CD4-positive, alpha-beta T cell treated with Interferon alpha-2 for 1 hour (primary cell): ENCODE data around the gene TNRC6C.
A peak's percentile ranks its signal among the peaks of the same experiment; 100 is the strongest.

ENCODE experiments used
- DNase-seq, 2 donors: peaks; one replicate each; pipeline ENCODE4 v3.0.0-alpha.2; 2020 to 2022

TNRC6C gene

DNA sequence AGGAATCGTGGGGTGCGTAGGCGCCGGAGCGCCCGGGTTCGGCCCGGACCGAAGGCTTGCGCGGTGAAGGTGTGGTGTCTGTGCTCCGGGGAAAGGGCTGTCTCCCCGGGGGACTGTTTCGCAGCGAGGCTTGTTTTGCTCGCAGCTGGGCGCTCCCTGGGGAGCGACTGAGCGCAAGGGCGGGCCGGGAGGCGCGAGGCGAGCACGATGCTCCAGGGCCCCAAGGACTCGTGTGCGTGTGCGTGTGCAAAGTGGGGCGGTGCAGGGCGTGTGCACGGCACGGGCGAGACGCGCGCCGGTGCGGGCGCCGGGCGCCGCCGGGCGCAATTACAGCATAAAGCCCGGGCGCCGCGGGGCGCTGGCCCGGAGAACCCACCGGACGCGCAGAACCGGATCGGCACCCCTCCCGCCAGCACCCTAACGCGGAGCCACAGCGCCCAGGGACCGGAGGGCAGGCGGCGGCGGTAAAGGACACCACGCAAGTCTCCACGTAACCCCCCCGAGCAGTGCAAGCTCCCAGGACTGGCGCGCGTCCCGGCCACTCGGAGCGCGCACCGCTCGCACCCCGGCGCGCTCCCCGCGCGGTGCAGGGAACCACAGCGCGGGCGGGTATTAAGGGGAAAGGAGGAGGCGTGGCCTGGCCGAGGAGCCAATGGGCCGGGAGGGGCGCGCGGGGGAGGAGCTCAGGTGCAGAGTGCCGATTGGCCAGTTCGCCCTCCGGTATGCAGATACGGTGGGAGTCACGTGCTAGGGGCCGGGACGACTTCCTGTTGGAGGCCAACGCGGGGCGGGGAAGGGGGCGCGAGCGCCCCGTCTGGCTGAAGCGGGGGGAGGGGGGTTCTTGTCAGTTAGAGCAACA, at the start of gene TNRC6C:
Gene TNRC6C (plus strand): TSS at position 847 of the 859 bp plus-strand sequence. CDS start 45,504 bp downstream, outside the sequence.
- DNase-seq = peak; percentile 100

- DNase-seq = no peak
Observed at GRCh38 chr17:77909236-77909635, 49.3 kb upstream of the TNRC6C start.

DNA sequence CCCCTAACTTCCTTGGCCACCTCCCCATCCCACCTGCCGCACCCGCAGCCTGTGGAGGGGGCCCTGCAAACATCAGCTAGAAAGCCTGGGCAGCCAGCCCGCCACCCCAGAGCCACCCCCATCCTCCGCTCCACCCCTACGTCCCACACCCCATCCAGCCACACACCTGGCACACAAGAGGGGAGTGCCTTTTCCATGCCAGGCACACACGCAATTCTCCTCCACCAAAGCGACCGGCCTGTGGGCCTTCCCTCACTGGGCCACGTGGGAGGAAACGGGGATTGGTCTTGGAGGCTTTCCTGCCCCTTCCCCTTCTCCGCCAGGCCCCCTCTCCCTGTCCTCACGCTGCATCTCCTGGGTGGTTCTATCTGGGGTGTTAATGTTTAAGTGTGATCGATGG, 48.7 kb upstream of the TNRC6C start:
- no peak for DNase-seq

DNA sequence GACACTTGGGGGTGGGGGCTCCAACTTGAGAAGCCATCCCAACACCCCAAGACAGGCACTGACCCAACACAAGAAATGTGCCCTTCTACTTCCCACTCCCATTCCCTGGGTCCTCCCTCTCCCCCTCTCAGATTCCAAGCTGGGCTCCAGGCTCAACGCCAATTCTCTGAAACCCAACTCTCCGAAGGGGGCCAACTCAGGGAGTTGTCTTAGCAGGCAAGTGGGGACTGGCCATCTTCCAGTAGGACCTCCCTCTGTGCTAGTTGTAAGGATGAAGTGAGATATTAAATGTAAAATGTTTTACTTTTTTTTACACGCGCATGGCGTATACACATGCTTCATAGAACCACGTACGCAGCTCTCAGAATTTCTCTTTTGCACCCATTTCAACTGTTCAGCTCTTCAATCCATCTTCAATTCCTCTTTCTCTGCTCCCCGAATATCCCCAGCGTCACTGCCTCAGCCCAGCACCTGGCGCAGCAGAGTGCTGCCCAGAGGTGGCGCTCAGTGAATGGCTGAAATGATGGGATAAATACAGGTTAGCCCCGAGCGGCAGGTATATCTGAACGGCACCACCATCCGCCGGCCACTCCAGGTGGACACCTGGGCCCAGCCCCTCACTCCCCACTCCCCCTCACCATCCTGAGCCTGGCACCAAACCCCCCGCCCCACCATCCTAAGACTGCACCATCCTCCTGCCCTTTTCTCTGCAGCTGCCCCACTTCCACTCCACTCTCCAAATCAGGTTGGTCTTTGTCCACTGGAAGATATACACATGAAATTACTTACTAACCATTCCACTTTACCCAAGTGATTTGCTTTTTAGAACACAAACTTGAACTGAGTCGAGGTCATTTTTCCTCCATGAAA, 43.9 kb upstream of the TNRC6C start:
- peak in 1 of 2 donors; percentile 14 for DNase-seq

DNA sequence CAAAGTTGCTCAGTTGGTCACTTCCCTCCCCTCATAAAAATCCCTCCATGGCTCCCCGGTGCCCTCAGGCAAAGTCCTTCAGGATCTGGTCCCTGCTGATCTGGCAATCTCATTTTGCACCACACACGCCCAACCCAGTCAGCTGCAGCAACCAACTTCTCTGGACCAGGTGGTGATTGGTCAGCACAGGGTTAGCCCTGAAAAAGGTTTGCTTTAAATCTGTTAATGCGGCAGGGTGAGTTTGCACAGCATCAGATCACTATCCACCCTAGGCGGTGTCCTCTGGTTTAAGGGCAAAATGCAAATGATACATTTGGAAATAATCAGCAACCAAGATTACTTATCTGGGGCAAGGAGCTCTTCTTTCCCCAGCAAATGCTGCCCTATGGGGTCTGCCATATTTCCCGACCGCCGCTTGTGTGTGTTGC, 42.9 kb upstream of the TNRC6C start:
- DNase-seq = no peak

DNA sequence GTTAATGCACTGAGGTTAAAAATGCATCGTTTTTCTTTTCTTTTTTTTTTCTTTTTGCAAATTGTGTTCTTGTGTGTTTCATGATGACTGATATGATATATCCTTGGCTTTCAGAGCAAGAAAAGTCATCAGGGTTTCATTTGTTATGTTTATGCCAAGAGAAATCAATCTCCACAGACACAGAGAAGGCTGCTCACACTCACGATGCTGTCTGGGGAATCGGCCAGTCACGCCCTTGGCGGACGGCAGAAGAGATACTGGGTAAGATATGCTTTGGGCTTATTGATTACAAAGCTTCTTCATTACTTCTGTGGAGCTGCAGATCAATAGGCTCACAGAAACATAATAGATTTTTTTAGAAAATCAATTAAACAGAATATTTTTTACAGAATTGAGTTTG, 42.2 kb upstream of the TNRC6C start:
- DNase-seq = no peak

DNA sequence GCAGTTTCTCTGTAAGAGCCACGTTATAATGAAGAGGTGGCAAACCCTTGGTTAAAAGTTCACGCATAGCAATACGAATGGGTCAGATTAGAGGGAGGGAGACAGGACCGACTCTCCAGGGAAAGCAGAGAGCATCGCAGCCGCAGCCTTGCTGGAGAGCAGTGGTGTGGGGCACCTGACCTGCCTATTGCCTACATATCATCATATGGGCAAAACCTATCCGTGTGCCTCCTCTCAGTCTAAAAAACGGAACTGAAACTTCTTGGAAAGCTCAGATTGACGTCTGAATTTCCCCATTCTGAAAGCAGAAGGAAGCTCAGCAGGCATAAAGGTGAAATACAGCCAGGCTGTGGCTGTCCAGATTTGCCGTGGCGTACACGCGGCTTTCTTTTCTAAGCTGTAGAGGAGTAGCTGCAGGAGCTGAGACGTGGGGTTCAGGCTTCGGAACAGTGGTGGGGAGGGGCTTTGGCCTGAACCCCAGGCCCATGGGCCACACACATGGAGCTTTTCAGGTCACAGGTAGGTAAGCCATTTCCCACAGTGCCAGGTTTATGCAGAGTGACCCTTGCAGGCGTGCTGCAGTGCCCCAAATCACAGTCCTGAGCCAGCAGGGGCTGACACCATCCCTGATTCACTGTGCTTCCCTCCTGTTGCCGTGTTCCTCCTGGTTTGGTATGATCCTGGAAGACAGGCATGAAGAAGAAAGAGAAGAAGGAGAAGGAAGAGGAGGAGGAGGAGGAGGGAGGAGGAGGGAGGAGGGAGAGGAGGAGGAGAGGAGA, 41.6 kb upstream of the TNRC6C start:
- peak; percentile 32 to 63 for DNase-seq

GRCh38 chr17:77919276-77919675, 39.2 kb upstream of the TNRC6C start:
- no peak for DNase-seq

DNA sequence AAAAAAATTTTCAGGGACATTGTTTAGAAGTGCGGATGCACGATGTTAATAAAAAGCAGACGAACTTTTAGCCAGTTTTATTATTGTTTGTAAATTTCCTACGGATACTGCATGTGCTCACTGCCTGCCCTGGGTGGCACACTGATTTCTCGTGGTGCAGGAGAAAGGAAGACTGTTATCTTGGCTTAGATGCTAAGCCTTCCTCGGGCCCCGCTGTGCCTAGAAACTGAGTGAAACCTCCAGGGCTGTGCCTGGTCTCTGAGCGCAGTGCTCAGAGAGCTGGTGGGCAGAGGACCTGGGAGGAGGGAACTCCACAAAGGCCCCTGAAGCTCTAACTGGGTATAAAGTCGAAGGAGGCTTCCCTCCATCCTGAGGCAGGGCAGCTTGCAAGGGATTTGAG, 35.4 kb upstream of the TNRC6C start:
- no peak for DNase-seq

DNA sequence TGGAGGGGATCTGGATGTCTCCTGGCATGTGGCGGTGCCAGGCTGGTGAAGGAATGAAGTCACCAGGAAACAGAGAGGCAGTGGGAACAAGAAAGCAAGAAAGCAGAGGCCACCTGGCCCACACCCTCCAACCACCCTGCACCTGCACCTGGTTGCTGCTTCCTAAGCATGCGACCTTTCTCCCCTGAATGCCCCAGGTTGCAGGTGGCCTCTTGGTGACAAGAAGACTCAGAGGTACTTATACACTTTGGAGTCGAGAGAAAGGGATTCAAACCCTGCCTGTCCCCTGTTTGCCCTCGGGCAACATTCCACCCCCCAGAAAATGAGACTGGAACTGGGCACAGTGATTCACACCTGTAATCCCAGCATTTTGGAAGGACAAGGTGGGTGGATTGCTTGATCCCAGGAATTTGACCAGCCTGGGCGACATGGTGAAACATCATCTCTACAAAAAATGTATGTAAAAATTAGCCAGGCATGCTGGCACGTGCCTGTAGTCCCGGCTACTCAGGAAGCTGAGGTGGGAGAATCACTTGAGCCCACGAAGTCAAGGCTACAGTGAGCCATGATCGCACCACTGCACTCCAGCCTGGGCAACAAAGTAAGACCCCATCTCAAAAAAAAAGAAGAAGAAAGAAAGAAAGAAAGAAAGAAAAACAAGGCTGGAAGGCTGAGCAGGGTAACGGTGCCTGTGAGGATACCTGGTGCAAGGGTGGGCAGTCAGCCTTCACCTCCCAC, 34.6 kb upstream of the TNRC6C start:
- DNase-seq = no peak

DNA sequence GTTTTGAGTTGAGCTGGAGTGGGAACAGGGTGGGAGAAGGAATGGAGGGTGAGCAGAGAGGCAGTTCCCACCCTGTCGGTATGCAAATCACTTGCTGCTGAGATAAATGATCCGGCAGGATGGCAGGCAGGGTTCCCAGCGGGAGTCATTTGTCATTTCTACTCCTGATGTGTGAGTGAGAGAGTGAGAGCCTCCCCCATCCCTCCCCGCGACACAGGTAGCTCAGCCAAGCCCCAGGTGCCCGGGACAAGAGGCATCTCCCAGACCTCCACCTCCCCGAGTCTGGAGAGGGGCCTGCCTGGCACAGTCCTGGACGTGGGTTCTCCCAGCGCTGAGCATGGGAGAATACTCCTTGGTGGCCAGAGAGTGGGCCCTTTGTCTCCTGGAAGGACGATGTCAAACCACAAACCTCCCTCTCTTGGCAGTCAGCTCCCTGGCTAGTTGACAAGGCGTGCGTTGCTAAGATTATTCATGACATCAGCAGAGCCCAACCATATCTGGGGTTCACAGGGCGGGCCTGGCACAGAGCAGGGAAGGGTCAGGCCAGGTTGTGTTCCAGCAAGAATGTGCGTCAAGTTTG, 33.7 kb upstream of the TNRC6C start:
- DNase-seq = no peak

DNA sequence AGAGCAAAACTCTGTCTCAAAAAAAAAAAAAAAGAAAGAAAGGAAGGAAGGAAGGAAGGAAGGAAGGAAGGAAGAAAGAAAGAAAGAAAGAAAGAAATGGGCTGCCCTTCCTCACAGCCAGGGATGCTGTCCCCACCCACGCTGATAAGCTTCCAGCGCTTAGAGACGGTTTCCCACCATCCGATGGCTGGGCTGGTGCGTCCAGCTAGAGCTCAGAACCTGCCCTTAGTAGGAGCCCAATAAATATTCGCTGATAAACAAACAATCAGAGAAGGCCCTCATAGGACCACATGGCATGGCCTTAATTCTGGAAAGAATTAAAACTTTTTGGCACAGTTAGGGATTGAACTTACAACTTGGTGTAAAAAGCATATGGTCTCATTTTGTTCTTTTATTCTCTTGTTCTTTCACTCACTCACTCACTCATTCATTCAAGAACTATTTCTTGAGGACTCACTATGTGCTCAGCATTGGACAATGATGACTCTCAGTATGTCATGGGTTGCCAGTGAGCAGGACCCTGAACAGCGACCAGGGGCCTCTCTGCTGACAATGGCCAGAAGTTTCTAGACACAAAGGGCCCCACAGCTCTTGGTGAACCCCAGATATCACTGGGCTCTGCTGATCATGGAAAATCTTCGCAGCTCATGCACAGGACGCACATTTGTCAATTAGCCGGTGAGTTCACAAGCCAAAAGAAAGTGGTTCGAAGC, 32.5 kb upstream of the TNRC6C start:
- DNase-seq = no peak

DNA sequence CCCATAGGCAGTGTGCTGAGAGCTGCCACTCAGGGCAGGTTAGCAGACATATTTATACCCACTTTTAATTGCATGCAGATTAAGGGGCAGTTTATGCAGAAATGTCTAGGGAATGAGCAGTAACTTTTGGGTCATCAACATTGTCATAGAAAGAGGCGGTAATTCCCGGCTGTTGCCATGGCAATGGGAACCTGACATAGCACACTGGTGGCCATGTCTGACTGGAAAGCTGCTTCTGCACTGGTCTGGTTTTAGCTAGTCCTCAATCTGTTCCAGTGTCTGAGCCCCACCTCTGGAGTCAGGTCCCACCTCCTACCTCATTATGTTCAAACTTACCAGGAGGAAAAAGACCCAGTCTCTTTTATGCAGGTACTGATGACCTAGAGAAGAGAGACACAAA, 31.5 kb upstream of the TNRC6C start:
- DNase-seq = no peak

- DNase-seq = no peak
Observed at GRCh38 chr17:77927777-77928518, 30.6 kb upstream of the TNRC6C start.

- DNase-seq = no peak
Observed at GRCh38 chr17:77928519-77929179, 29.9 kb upstream of the TNRC6C start.

DNA sequence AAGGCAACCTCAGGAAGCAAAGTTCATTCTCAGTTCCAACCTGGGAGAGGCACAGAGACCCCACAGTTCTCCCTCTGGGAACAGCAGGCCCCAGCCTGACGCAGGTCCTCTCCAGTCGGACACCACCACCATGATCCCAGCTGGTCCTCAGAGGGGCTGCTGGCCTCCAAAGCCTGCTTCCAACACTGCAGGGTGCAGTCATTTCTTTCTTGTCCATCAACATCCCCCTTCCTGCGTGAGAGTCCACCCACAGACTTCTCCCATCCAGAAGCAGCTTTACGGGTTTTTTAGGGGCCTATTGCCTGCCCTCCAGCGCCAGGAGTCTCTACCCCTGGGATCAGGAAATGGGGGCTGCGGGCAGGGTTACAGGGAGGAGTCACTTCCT, 29.3 kb upstream of the TNRC6C start:
- no peak for DNase-seq

GRCh38 chr17:77929871-77930436, 28.5 kb upstream of the TNRC6C start:
- no peak for DNase-seq

DNA sequence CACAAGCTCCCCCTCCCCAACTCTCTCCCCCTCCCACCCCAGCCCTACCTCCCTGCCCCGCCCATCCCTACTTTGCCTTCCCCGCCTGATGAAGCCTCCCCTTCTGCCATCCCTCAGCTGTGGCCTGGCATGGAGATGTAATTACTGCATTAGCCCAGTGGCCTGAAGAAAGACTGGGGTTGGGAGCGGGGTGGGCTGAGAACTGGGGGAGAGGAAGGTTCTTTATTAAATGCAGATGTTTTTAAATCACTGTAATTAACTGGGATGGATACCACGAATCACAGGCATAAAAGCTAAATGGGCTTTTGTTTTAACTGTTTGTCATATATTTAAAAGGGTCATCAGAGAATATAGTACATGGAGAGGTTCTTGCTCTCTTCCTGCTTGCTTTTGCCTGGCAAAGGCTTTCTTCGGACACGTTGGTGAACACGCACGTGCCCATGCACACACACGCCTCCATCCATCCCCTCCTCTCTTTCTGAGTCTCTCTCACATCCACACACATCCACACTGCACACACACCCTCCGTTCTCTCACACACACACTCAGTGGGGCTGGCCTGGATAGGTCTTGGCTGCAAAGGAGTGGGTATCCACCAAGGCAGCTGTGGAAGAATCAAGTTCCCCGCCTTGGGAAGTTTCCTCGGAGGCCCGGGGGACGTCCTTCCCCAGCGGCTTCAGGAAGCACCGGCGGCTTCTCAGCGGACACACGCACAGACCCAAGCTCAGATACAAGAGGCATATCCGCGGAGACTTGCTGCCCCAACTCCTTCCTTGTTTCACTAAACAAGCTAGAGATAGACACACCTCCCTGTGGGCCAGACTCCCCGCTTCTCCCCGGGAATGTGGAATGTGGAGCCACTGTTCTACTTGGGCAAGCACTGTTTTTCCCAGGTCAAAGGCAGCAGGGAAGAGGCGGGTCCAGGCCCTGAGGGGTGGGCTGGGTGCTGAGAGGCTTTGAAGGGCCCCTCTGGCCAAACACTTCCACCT, 27.4 kb upstream of the TNRC6C start:
- no peak for DNase-seq
